Caco-2 (cell line): ENCODE measurements around the gene DVL1. TPM values are rescaled to one million over a fixed set of nuclear protein-coding genes. Genes with fewer than 3 reads are reported as not detected.

ENCODE experiments used
- BruUV-seq: library from RNA; stranded (reverse); fragments of 400-500 nt; replicated peaks from 2 replicates; lab custom pipeline; 2021; lab: Mats Ljungman, UMichigan
- CTCF ChIA-PET: fragments of 300-600 bp; sonication (Branson Sonifier 250); formaldehyde crosslinking; loops from one replicate; lab custom pipeline; 2022; ENCODE audit warnings: antibody characterized with exemption; lab: Charles Lee
- POLR2A ChIA-PET: fragments of 300-600 bp; sonication (Branson Sonifier 250); formaldehyde crosslinking; loops from one replicate; lab custom pipeline; 2022; ENCODE audit warnings: antibody characterized with exemption; lab: Charles Lee
- DNase-seq, 2 experiments: peaks; one replicate each; pipeline versions ENCODE4 v3.0.0 to v3.0.0-alpha.2; 2020 to 2022
- H3K27me3 ChIP-seq: replicated peaks from 2 replicates; pipeline ENCODE4 v1.6.0; 2011; ENCODE audit warnings: low read length; ENCODE audit not compliant: control insufficient read depth, insufficient read depth
- H3K36me3 ChIP-seq: 2 replicates; pipeline ENCODE4 v1.5.1; 2011; ENCODE audit warnings: low read length; ENCODE audit not compliant: control insufficient read depth, insufficient read depth
- H3K4me1 ChIP-seq: fragments of 250-450 bp; sonication (Bioruptor Pico); 2 replicates; pipeline ENCODE4 v1.5.1; 2020; ENCODE audit warnings: mild to moderate bottlenecking
- H3K4me3 ChIP-seq: 2 replicates; pipeline ENCODE4 v1.5.1; 2011; ENCODE audit warnings: low read depth, mild to moderate bottlenecking, control low read depth, low read length
- H3K9me3 ChIP-seq: fragments of 250-450 bp; sonication (Bioruptor Pico); 2 replicates; pipeline ENCODE4 v1.5.1; 2020; ENCODE audit warnings: mild to moderate bottlenecking, moderate library complexity
- H3K27ac Mint-ChIP-seq: one replicate; pipeline ENCODE4 v1.8.0; 2022; ENCODE audit warnings: mixed read lengths; ENCODE audit not compliant: unreplicated experiment
- H3K27me3 Mint-ChIP-seq: one replicate; pipeline ENCODE4 v1.8.0; 2022; ENCODE audit warnings: mixed read lengths; ENCODE audit not compliant: insufficient read depth, unreplicated experiment
- H3K36me3 Mint-ChIP-seq: one replicate; pipeline ENCODE4 v1.8.0; 2022; ENCODE audit warnings: mild to moderate bottlenecking, mixed read lengths; ENCODE audit not compliant: insufficient read depth, unreplicated experiment
- H3K4me1 Mint-ChIP-seq: one replicate; pipeline ENCODE4 v1.8.0; 2022; ENCODE audit warnings: low read depth, mixed read lengths; ENCODE audit not compliant: unreplicated experiment
- H3K4me3 Mint-ChIP-seq: one replicate; pipeline ENCODE4 v1.8.0; 2022; ENCODE audit warnings: mild to moderate bottlenecking, moderate library complexity, mixed read lengths; ENCODE audit not compliant: unreplicated experiment
- H3K9me3 Mint-ChIP-seq: one replicate; pipeline ENCODE4 v1.8.0; 2022; ENCODE audit warnings: mixed read lengths; ENCODE audit not compliant: unreplicated experiment
- CTCF ChIP-seq, 2 experiments: fragments of 200-600 bp in 1 of 2; IDR thresholded peaks; 1 replicate in 1 of 2; 2 replicates in 1 of 2; pipeline versions ENCODE4 v1.5.1 to v1.8.0; 2011 to 2022; ENCODE audit warnings: antibody characterized with exemption in 1 of 2, control low read depth in 1 of 2, inconsistent platforms in 1 of 2, low read depth in 1 of 2, low read length in 1 of 2, mild to moderate bottlenecking in 1 of 2, moderate library complexity in 1 of 2; ENCODE audit not compliant: insufficient read depth in 1 of 2, severe bottlenecking in 1 of 2, unreplicated experiment in 1 of 2
- intact Hi-C: fragments of 100-400 bp; cut with micrococcal nuclease; formaldehyde crosslinking; loops from one replicate; pipeline ENCODE4 v1.10.0; 2022; ENCODE audit not compliant: unreplicated experiment
- total RNA-seq: library from RNA; stranded (reverse); gene quantifications from 2 replicates; pipeline ENCODE4 v1.2.3, GENCODE V29; 2022

Gene DVL1
- total RNA-seq, 1 experiment from 2014 or later, result 40.6 TPM

GRCh38 chr1:1351511-1352427 is 2.6 kb upstream of the DVL1 start:
- Mint-ChIP-seq H3K4me3 (peak overlapping the region; percentile 51), H3K36me3 (peaks cover 18% of the 10 kb centered on the region), H3K9me3 (no peaks in the 10 kb centered on the region), H3K27ac (no peak overlapping the region), H3K4me1 (no peaks in the 10 kb centered on the region), H3K27me3 (no peaks in the 10 kb centered on the region)
- Histone ChIP-seq H3K4me1 (peaks cover 18% of the 10 kb centered on the region), H3K4me3 (no peak overlapping the region), H3K27me3 (no peaks in the 10 kb centered on the region), H3K9me3 (no peaks in the 10 kb centered on the region), H3K36me3 (no peaks in the 10 kb centered on the region)
- no TSS peak for BruUV-seq
- TF ChIP-seq CTCF (IDR thresholded peaks at IDR 0.05; ENCODE audit: insufficient read depth in 1 of 2, low read depth in 1 of 2, low read length in 1 of 2, severe bottlenecking in 1 of 2, unreplicated experiment in 1 of 2), result no peak
- DNase-seq, result no peak
- intact Hi-C loops, result no loop called here
- CTCF ChIA-PET, result no interaction called here
- POLR2A ChIA-PET, result no interaction called here

- no TSS peak for BruUV-seq
These were observed 580 bp downstream of the DVL1 start for GRCh38 chr1:1348420-1349255.

More at GRCh38 chr1:1348420-1349255, 580 bp downstream of the DVL1 start:
- Histone ChIP-seq H3K9me3 (no peaks in the 10 kb centered on the region), H3K4me3 (peak overlapping the region; percentile 79), H3K36me3 (no peaks in the 10 kb centered on the region; the same call in 1 of the 2 replicates), H3K27me3 (no peaks in the 10 kb centered on the region), H3K4me1 (peaks cover 16% of the 10 kb centered on the region)
- TF ChIP-seq CTCF (IDR thresholded peaks at IDR 0.05; ENCODE audit: insufficient read depth in 1 of 2, low read depth in 1 of 2, low read length in 1 of 2, severe bottlenecking in 1 of 2, unreplicated experiment in 1 of 2), result no peak
- H3K9me3 Mint-ChIP-seq, result no peaks in the 10 kb centered on the region
- intact Hi-C loops, result loop anchor here (10.0 kb wide), 1 partner anchor 156 kb away; no protein-coding TSS in a partner anchor
- H3K36me3 Mint-ChIP-seq, result peaks cover 8% of the 10 kb centered on the region
- CTCF ChIA-PET, result interaction anchor here (0.9 to 1.3 kb wide), 2 partner anchors 27 to 44 kb away, joined by 3 to 4 read pairs; no protein-coding TSS in a partner anchor
- H3K4me1 Mint-ChIP-seq, result no peaks in the 10 kb centered on the region
- POLR2A ChIA-PET, result interaction anchor here (0.9 kb wide), 1 partner anchor 27 kb away, joined by 4 read pairs; the partner anchor contains the start of gene AURKAIP1
- no peak overlapping the region for H3K27ac Mint-ChIP-seq
- peak overlapping the region; percentile 70 for H3K4me3 Mint-ChIP-seq
- no peaks in the 10 kb centered on the region for H3K27me3 Mint-ChIP-seq
- DNase-seq, result peak in 1 of 2 experiments; percentile 45
